ENCODE results near the gene PARD3. TPM values are rescaled to one million over a fixed set of nuclear protein-coding genes. Genes with fewer than 3 reads are reported as not detected.
"Not testable (repeated sequence)": the region's sequence is repeated elsewhere in the genome, so short reads cannot be mapped to it uniquely, and the experiment has no call there.

Gene PARD3
- total RNA-seq, 4 donors from 2014 or later, result 30.9 to 54.6 (median 40.0) TPM

DNA sequence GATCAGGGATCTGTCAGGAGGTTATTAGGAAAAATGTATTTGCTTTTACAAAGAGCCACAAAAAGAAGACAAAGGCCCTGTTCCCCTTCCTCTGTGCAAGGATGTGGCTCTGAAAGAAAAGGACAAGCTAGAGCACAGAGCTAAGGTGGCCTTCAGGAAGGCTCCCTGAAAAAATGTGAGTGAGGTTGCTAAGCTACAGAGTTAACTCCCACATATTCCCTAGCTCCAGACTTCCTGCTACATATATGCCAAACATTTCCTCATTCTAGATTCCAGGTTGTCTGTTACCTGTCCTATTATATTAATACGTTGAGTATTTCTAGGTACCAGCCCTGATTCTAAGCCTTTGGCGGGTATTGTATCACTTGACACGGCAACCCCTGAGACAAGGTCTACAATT is 369.0 kb downstream of the PARD3 start:
- DNase-seq (ENCODE audit: low spot score), result no peak
- TF ChIP-seq, protein P1, sequence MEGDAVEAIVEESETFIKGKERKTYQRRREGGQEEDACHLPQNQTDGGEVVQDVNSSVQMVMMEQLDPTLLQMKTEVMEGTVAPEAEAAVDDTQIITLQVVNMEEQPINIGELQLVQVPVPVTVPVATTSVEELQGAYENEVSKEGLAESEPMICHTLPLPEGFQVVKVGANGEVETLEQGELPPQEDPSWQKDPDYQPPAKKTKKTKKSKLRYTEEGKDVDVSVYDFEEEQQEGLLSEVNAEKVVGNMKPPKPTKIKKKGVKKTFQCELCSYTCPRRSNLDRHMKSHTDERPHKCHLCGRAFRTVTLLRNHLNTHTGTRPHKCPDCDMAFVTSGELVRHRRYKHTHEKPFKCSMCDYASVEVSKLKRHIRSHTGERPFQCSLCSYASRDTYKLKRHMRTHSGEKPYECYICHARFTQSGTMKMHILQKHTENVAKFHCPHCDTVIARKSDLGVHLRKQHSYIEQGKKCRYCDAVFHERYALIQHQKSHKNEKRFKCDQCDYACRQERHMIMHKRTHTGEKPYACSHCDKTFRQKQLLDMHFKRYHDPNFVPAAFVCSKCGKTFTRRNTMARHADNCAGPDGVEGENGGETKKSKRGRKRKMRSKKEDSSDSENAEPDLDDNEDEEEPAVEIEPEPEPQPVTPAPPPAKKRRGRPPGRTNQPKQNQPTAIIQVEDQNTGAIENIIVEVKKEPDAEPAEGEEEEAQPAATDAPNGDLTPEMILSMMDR (IDR thresholded peaks at IDR 0.05), result no peak
- peak; percentile 6 for ATAC-seq (ENCODE audit: low FRiP score)

DNA sequence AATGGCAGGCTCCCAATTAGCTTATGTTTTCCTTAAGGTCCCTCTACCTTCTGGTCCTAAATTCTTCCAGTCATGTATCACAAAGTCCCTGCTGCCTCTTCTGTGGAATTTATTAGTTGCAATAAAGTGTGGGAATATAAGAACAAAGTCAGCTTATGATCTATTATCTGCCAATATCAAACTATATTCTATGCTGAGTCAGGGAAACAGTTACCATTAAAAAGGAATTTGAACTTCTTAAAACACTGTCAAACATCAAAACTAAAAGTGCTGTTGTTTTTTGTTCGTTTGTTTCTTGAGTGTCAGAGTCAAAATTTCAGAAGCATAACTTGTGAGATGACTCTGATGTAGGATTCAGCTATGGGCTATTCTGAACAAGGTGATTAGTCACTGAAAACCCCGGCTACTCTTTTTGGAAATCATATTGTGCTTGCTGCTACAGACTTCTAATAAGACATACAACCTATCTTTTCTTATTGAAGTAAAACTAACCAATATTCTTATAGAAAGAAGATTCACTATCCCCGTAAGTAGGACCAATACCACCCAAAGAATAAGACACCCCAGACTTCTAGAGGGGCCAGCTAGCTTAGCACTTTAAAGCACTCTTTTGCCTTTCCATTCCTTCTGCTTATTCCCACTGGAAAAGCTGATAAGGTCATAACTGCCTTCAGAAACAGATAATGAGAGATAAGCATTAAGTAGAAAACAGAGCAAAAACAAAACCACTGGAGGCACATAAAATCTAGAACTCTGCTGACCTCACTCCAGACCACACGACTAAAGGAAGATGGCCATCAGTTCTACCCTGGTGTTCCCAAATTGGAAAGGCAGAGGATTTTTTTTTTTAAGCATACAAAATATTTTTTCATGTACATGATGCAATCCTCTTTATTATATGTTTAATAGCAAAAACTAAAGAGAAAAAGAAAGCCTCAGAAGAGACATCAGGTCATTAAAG is 370.6 kb downstream of the PARD3 start:
- TF ChIP-seq, protein P1 (IDR thresholded peaks at IDR 0.05), result no peak
- DNase-seq (ENCODE audit: low spot score) (no peak), ATAC-seq (ENCODE audit: low FRiP score) (no peak)

DNA sequence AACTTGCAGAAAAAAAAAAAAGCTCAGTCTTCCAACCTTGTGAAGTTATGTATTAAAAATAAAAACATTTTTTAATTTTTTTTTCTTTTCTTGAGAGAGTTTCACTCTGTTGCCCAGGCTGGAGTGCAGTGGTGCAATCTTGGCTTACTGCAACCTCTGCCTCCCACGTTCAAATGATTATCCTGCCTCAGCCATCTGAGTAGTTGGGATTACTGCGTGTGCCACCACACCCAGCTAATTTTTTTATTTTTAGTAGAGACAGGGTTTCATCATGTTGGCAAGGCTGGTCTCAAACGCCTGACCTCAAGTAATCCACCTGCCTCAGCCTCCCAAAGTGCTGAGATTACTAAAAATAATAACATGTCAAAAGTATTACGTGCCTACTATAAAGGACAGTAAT is 375.7 kb downstream of the PARD3 start:
- peak; percentile 88 for ATAC-seq (ENCODE audit: low FRiP score)
- not testable (repeated sequence) for DNase-seq (ENCODE audit: low spot score)

DNA sequence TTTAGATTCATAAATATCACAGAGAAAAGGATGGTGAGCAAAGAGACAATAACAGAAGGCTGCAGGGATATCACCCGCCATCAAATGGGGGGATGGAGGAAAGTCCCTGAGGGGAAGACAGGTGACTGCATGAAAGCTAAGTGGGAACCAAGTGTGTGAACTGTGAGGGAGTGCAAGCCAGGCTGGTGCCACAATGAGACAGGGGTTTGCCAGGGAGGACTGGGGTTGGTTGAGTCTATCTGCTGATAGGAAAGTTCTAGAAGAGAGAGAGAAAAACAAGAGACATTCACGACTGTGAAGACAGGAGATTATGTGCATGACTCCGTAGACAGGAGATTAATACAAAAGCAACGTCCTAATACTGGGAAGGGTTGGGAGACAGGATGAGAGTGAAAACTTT is 376.4 kb downstream of the PARD3 start:
- no peak for ATAC-seq (ENCODE audit: low FRiP score)
- DNase-seq (ENCODE audit: low spot score), result no peak
- TF ChIP-seq, protein P1 (IDR thresholded peaks at IDR 0.05), result no peak

DNA sequence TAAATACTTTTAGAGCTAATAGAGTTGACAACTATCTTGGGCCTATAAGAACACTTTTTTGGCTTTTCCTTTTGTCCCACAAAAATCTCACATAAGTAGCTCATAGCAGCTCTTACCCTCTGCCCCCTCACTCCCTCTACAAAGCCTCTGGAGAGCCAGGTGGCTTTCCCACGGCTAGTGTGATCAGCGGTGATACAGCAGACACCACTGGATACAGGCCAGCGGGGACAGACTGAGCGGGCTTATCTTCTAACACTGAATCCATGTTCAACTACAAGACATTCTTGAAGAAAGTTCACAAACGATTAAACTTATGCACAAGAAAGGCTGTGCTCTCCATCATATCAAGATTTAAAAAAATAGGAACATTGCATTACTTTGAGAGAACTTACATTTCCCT is 377.2 kb downstream of the PARD3 start:
- TF ChIP-seq, protein P1 (IDR thresholded peaks at IDR 0.05), result no peak
- DNase-seq (ENCODE audit: low spot score) (no peak), ATAC-seq (ENCODE audit: low FRiP score) (no peak)

DNA sequence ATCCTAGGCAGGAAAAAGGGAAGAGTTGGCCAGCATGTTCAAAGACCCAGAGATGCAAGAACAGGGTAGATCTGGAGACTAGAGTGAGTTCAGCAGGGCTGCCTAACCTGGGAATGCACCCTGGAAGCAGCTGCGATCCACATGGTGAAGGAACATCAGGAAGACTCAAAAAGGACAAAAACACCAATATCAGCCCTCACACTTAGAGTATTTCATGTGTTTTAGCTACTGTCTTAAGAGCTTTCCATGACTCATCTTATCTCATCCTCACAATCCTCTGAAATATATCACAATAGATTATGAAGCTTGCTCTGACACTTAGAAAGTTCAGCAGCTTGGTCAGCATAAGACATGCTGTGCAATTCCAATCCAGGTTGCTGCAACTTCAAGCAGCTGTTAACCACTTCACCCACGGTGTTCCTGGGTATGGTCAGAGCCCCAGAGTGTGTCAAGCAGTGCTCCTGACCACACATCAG is 380.9 kb downstream of the PARD3 start:
- TF ChIP-seq, protein P1 (IDR thresholded peaks at IDR 0.05), result no peak
- ATAC-seq (ENCODE audit: low FRiP score), result peak; percentile 73
- DNase-seq (ENCODE audit: low spot score), result no peak

DNA sequence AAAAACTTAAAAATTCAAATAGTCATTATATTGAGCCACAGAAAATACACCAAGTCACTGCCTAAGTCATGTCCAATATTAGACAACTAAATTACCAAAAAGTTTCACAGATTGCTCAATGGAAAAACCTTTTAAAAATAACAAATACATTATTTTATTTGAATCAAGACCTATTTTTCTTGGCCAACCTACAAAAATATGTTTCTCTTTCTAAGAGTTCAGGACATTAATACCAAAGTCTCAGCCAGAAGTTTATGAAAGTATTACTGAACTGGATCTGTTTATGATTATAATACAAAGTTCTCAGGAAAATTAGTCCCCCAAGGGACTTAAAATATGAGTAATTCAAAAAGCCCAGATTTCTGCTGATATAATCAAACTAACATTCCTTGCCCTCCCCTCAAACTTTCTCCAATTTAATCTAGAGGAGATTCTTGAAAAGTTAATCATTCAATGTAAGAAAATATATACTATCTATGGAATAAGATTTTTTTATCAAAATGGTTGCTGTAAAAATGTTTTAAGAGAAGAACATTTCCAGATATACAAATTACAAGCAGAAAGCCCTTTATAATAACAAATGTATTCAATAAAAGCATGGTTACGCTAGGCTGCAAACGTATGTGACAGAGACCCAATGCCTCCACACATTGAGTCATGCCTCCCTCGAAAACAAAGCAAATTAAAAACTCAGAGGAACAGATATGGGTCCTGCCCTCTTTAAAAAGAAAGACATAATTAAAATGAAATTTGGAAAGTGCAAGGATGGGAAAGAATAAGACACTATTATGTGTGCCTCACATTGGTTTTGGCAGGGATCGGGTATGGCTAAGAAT is 381.6 kb downstream of the PARD3 start:
- DNase-seq (ENCODE audit: low spot score), result no peak
- TF ChIP-seq, protein P1 (IDR thresholded peaks at IDR 0.05), result no peak
- ATAC-seq (ENCODE audit: low FRiP score), result no peak
